K562 (cell line): ENCODE measurements around the gene SHISA2. TPM values are rescaled to one million over a fixed set of nuclear protein-coding genes. Genes with fewer than 3 reads are reported as not detected.

Source experiments
- ATAC-seq: fragments of 200-7000 bp; cut with Tn5 transposase; 3 replicates; pipeline ENCODE4 v1.9.1; 2020; ENCODE audit warnings: moderate library complexity
- BruUV-seq: library from RNA; stranded (reverse); fragments of 400-500 nt; replicated peaks from 2 replicates; lab custom pipeline; 2021; lab: Mats Ljungman, UMichigan
- CTCF ChIA-PET: fragments of 300-600 bp; formaldehyde crosslinking; extraction: SDS; loops from one replicate; lab custom pipeline; 2021; ENCODE audit warnings: low intra/inter-chr PET ratio; lab: Yijun Ruan, JAX
- POLR2A ChIA-PET: fragments of 300-600, 350-650 bp; sonication (Branson Sonifier 250); formaldehyde crosslinking; extraction: SDS; loops from one replicate; lab custom pipeline; 2021; ENCODE audit warnings: antibody characterized with exemption, inconsistent platforms; lab: Yijun Ruan, JAX
- DNase-seq, 4 experiments: peaks; one replicate each; pipeline versions ENCODE4 v3.0.0 to v3.0.0-alpha.2; 2011 to 2018; ENCODE audit warnings: low spot score in 3 of 4, mixed read lengths in 3 of 4; ENCODE audit errors: extremely low read depth in 1 of 4
- FAIRE-seq: peaks from 2 replicates; lab custom pipeline; 2011; peaks lifted over from hg19 to GRCh38; lab: Jason Lieb, UNC
- H2AFZ ChIP-seq: 2 replicates; pipeline ENCODE4 v1.6.0; 2011; ENCODE audit warnings: low read depth, low read length, control low read depth, inconsistent platforms
- H3K27ac ChIP-seq: fragments of 200-600 bp; 3 replicates; pipeline ENCODE4 v1.8.0; 2011; ENCODE audit warnings: low read depth, mild to moderate bottlenecking, control low read depth, inconsistent platforms, low read length, moderate library complexity, mixed read lengths; ENCODE audit errors: extremely low read depth
- H3K27me3 ChIP-seq, 2 experiments: fragments of 300-600 bp in 1 of 2; 2 replicates in 1 of 2; 3 replicates in 1 of 2; pipeline versions ENCODE4 v1.6.0 to v1.8.0; 2011; ENCODE audit warnings: inconsistent platforms in 2 of 2, low read length in 2 of 2, mild to moderate bottlenecking in 1 of 2, mixed read lengths in 1 of 2, moderate library complexity in 1 of 2; ENCODE audit not compliant: control insufficient read depth in 2 of 2, insufficient read depth in 2 of 2
- H3K36me3 ChIP-seq: fragments of 300-600 bp; 3 replicates; pipeline ENCODE4 v1.8.0; 2011; ENCODE audit warnings: mild to moderate bottlenecking, low read length, inconsistent platforms; ENCODE audit not compliant: control insufficient read depth, insufficient read depth
- H3K4me1 ChIP-seq, 2 experiments: fragments of 200-600 bp in 1 of 2; replicated peaks in 1 of 2; 2 replicates in 1 of 2; 3 replicates in 1 of 2; pipeline versions ENCODE4 v1.5.1 to v1.8.0; 2011; ENCODE audit warnings: inconsistent platforms in 2 of 2, low read length in 2 of 2, mild to moderate bottlenecking in 1 of 2, mixed read lengths in 1 of 2, moderate library complexity in 1 of 2; ENCODE audit not compliant: control insufficient read depth in 2 of 2, insufficient read depth in 2 of 2
- H3K4me2 ChIP-seq: 2 replicates; pipeline ENCODE4 v1.6.1; 2011; ENCODE audit warnings: low read length, control low read depth, inconsistent platforms, mixed read lengths; ENCODE audit not compliant: insufficient read depth
- H3K4me3 ChIP-seq: fragments of 200-600 bp; sonication (generic), shearing (Covaris generic); 2 replicates; pipeline ENCODE4 v1.5.1; 2016; ENCODE audit warnings: control low read depth, inconsistent platforms
- H3K79me2 ChIP-seq: fragments of 200-600 bp; 3 replicates; pipeline ENCODE4 v1.8.0; 2011; ENCODE audit warnings: low read length, inconsistent platforms; ENCODE audit not compliant: control insufficient read depth, insufficient read depth
- H3K9ac ChIP-seq, 2 experiments: 2 replicates each; pipeline versions ENCODE4 v1.6.0 to v1.6.1; 2011; ENCODE audit warnings: low read depth in 2 of 2, low read length in 2 of 2, control low read depth in 1 of 2, inconsistent platforms in 1 of 2, mild to moderate bottlenecking in 1 of 2, mixed read lengths in 1 of 2; ENCODE audit not compliant: insufficient read depth in 1 of 2
- H3K9me1 ChIP-seq: one replicate; pipeline ENCODE4 v1.6.0; 2011; ENCODE audit warnings: inconsistent platforms, mild to moderate bottlenecking, low read length, moderate library complexity; ENCODE audit not compliant: control insufficient read depth, insufficient read depth
- H3K9me3 ChIP-seq: replicated peaks from 2 replicates; pipeline ENCODE4 v1.5.1; 2011; ENCODE audit warnings: low read depth, low read length, inconsistent platforms; ENCODE audit not compliant: control insufficient read depth, insufficient read depth
- H4K20me1 ChIP-seq: replicated peaks from 2 replicates; pipeline ENCODE4 v1.6.1; 2011; ENCODE audit warnings: low read length, inconsistent platforms, mixed read lengths; ENCODE audit not compliant: control insufficient read depth, insufficient read depth
- BCOR ChIP-seq: fragments of 450-650 bp; IDR thresholded peaks from 2 replicates; pipeline ENCODE4 v1.6.1; 2016
- CBFA2T3 ChIP-seq: fragments of 450-650 bp; IDR thresholded peaks from 2 replicates; pipeline ENCODE4 v1.6.1; 2017
- CUX1 ChIP-seq: fragments of 200-800 bp; sonication (Bioruptor generic); IDR thresholded peaks from 2 replicates; pipeline ENCODE4 v1.6.1; 2016; ENCODE audit warnings: missing genetic modification characterization, missing compliant biosample characterization
- GTF3C2 ChIP-seq: IDR thresholded peaks from 3 replicates; pipeline ENCODE4 v1.6.1; 2011; ENCODE audit warnings: borderline replicate concordance, mild to moderate bottlenecking, moderate library complexity; ENCODE audit not compliant: insufficient read length; ENCODE audit errors: extremely low read depth
- NFE2 ChIP-seq: IDR thresholded peaks from 2 replicates; pipeline ENCODE4 v1.6.1; 2014; ENCODE audit warnings: antibody characterized with exemption, low read depth
- SREBF1 ChIP-seq: fragments of 150-350 bp; IDR thresholded peaks from 2 replicates; pipeline ENCODE4 v1.6.1; 2014; ENCODE audit warnings: antibody characterized with exemption, low read depth, low read length, borderline replicate concordance
- SRSF7 ChIP-seq: fragments of 200-400 bp; formaldehyde crosslinking; optimal IDR thresholded peaks from 2 replicates; pipeline ENCODE3; 2017; ENCODE audit warnings: mild to moderate bottlenecking, low read depth, low read length
- THAP12 ChIP-seq: fragments of 250-450 bp; sonication (Bioruptor Pico); IDR thresholded peaks from 2 replicates; pipeline ENCODE4 v1.9.0; 2021; ENCODE audit warnings: mild to moderate bottlenecking, inconsistent platforms
- ZNF280B ChIP-seq: fragments of 250-450 bp; sonication (Bioruptor Pico); IDR thresholded peaks from 2 replicates; pipeline ENCODE4 v1.5.1; 2021; ENCODE audit warnings: mild to moderate bottlenecking
- ZNF696 ChIP-seq: fragments of 250-450 bp; sonication (Bioruptor Pico); conservative IDR thresholded peaks from 2 replicates; pipeline ENCODE4 v1.4.0; 2020; ENCODE audit warnings: mild to moderate bottlenecking, moderate library complexity
- in situ Hi-C: fragments of 300-500 bp; cut with MboI; formaldehyde crosslinking; loops from 4 replicates; pipeline ENCODE4 v1.15.0; 2018; ENCODE audit warnings: inconsistent platforms, mixed read lengths
- intact Hi-C: fragments of 100-400 bp; cut with micrococcal nuclease; formaldehyde crosslinking; loops from 2 replicates; pipeline ENCODE4 v1.14.2; 2022
- polyA plus RNA-seq, 8 experiments: library from polyadenylated mRNA; depleted of rRNA in 4 of 8; stranded (reverse) in 5 of 8; unstranded in 3 of 8; fragments of >200 nt; fragmentation: Nextera tagmentation in 2 of 8; fragmentation: Illumina TruSeq in 1 of 8; extraction: Ambion mirVana in 2 of 8; extraction: Trizol in 1 of 8; gene quantifications; 2 replicates each; pipeline versions ENCODE4 v1.2.1 to v1.2.3, GENCODE V29; 2011 to 2014; ENCODE audit warnings: inconsistent platforms in 1 of 8, missing spikeins in 1 of 8
- total RNA-seq, 7 experiments: library from RNA; depleted of rRNA in 6 of 7; stranded (reverse); fragments of >200 nt in 6 of 7; fragmentation: Illumina TruSeq in 2 of 7; extraction: Trizol in 2 of 7; gene quantifications; 2 replicates each; pipeline versions ENCODE4 v1.2.1 to v1.2.3, GENCODE V29; 2011 to 2021; ENCODE audit warnings: low replicate concordance in 1 of 7

Gene SHISA2
- total and polyA plus RNA-seq, 9 of the 15 experiments (the other 6 are each of a cell fraction or from before 2014, with no cell fraction given) = not detected

- no peak for TF ChIP-seq NFE2
- no peak for TF ChIP-seq BCOR
- no peak for TF ChIP-seq THAP12 (CRISPR knock-in tag)
- TF ChIP-seq GTF3C2 = no peak
- TF ChIP-seq CBFA2T3 = no peak
- TF ChIP-seq SRSF7 = no peak
- TF ChIP-seq SREBF1 = no peak
These were observed 6.9 kb upstream of the SHISA2 start (continued) for GRCh38 chr13:26058704-26059103.

- Histone ChIP-seq H3K9me1 (no peaks in the 10 kb centered on the region), H3K27me3 (peaks cover 0 to 10% of the 10 kb centered on the region in 2 experiments; a peak in 2 of 5 replicates), H3K9ac (no peak overlapping the region), H3K79me2 (no peaks in the 10 kb centered on the region), H3K4me1 (no peaks in the 10 kb centered on the region; a peak in 1 of 5 replicates), H3K4me3 (no peak overlapping the region), H2AFZ (no peak overlapping the region), H3K36me3 (no peaks in the 10 kb centered on the region), H3K4me2 (no peak overlapping the region), H4K20me1 (no peaks in the 10 kb centered on the region), H3K9me3 (no peaks in the 10 kb centered on the region), H3K27ac (no peak overlapping the region)
- BruUV-seq = no TSS peak
- TF ChIP-seq ZNF280B (CRISPR knock-in tag) (no peak), ZNF696 (no peak), CUX1 (CRISPR knock-in tag) (no peak)
- ATAC-seq (no peak), DNase-seq (no peak), FAIRE-seq (no peak)
- ChIA-PET CTCF (no interaction called here), POLR2A (no interaction called here)
- in situ Hi-C loops (no loop called here), intact Hi-C loops (no loop called here)
These were observed 3.1 kb upstream of the SHISA2 start for GRCh38 chr13:26054896-26055295.
